IMR-90 (cell line): ENCODE measurements around the gene LRSAM1. TPM values are rescaled to one million over a fixed set of nuclear protein-coding genes. Genes with fewer than 3 reads are reported as not detected.

Source experiments
- ATAC-seq: fragments of 200-7000 bp; cut with Tn5 transposase; 2 replicates; pipeline ENCODE4 v1.9.1; 2020; ENCODE audit warnings: low read depth, mild to moderate bottlenecking, moderate library complexity
- BruUV-seq: library from RNA; stranded (reverse); fragments of 400-500 nt; replicated peaks from 2 replicates; lab custom pipeline; 2021; lab: Mats Ljungman, UMichigan
- CTCF ChIA-PET: fragments of 300-600 bp; formaldehyde crosslinking; extraction: SDS; loops from one replicate; lab custom pipeline; 2021; ENCODE audit warnings: antibody characterized with exemption; lab: Yijun Ruan, JAX
- POLR2A ChIA-PET: fragments of 300-600 bp; sonication (Branson Sonifier 250); formaldehyde crosslinking; loops from one replicate; lab custom pipeline; 2022; ENCODE audit warnings: antibody characterized with exemption; ENCODE audit not compliant: unreplicated experiment; lab: Charles Lee
- DNase-seq: peaks from one replicate; pipeline ENCODE4 v3.0.0; 2013
- H2AFZ ChIP-seq: replicated peaks from 2 replicates; pipeline ENCODE3; 2013; ENCODE audit warnings: low read length, mild to moderate bottlenecking; ENCODE audit not compliant: poor library complexity
- H2AK5ac ChIP-seq: 2 replicates; pipeline ENCODE4 v1.6.1; 2013; ENCODE audit warnings: low read depth, low read length, inconsistent platforms
- H2AK9ac ChIP-seq: replicated peaks from 2 replicates; pipeline ENCODE3; 2013; ENCODE audit warnings: mild to moderate bottlenecking, low read depth, low read length, moderate library complexity; ENCODE audit not compliant: poor library complexity
- H2BK120ac ChIP-seq: 2 replicates; pipeline ENCODE4 v1.6.1; 2013; ENCODE audit warnings: low read depth, low read length, inconsistent platforms
- H2BK15ac ChIP-seq: 3 replicates; pipeline ENCODE4 v1.6.1; 2013; ENCODE audit warnings: low read depth, low read length, inconsistent platforms
- H2BK20ac ChIP-seq: 2 replicates; pipeline ENCODE4 v1.6.1; 2013; ENCODE audit warnings: low read depth, mild to moderate bottlenecking, inconsistent platforms, low read length, moderate library complexity
- H2BK5ac ChIP-seq: 2 replicates; pipeline ENCODE4 v1.6.1; 2013; ENCODE audit warnings: mild to moderate bottlenecking, low read depth, low read length, inconsistent platforms; ENCODE audit not compliant: poor library complexity, severe bottlenecking
- H3K14ac ChIP-seq: replicated peaks from 2 replicates; pipeline ENCODE4 v1.6.1; 2013; ENCODE audit warnings: low read depth, low read length, inconsistent platforms
- H3K18ac ChIP-seq: 2 replicates; pipeline ENCODE4 v1.6.1; 2013; ENCODE audit warnings: low read depth, low read length, control low read depth
- H3K23ac ChIP-seq: 2 replicates; pipeline ENCODE4 v1.6.1; 2013; ENCODE audit warnings: low read depth, low read length, inconsistent platforms
- H3K27ac ChIP-seq: 2 replicates; pipeline ENCODE4 v1.5.1; 2013; ENCODE audit warnings: mild to moderate bottlenecking, control low read depth, low read length; ENCODE audit not compliant: insufficient read depth
- H3K27me3 ChIP-seq: 2 replicates; pipeline ENCODE4 v1.6.1; 2013; ENCODE audit warnings: low read length; ENCODE audit not compliant: control insufficient read depth, insufficient read depth
- H3K36me3 ChIP-seq: 2 replicates; pipeline ENCODE4 v1.6.1; 2013; ENCODE audit warnings: low read length, mixed read lengths; ENCODE audit not compliant: control insufficient read depth, insufficient read depth
- H3K4ac ChIP-seq: 2 replicates; pipeline ENCODE4 v1.6.1; 2013; ENCODE audit warnings: low read depth, low read length, inconsistent platforms
- H3K4me1 ChIP-seq: 2 replicates; pipeline ENCODE4 v1.6.1; 2013; ENCODE audit warnings: low read length, mixed read lengths; ENCODE audit not compliant: control insufficient read depth, insufficient read depth
- H3K4me2 ChIP-seq: 2 replicates; pipeline ENCODE4 v1.6.1; 2013; ENCODE audit warnings: low read depth, mild to moderate bottlenecking, control low read depth, low read length, moderate library complexity
- H3K4me3 ChIP-seq: 2 replicates; pipeline ENCODE4 v1.5.1; 2013; ENCODE audit warnings: low read depth, mild to moderate bottlenecking, control low read depth, low read length, moderate library complexity; ENCODE audit not compliant: insufficient read depth
- H3K56ac ChIP-seq: 2 replicates; pipeline ENCODE4 v1.6.1; 2013; ENCODE audit warnings: low read length, inconsistent platforms; ENCODE audit not compliant: insufficient read depth; ENCODE audit errors: extremely low read depth
- H3K79me1 ChIP-seq, 2 experiments: 2 replicates each; pipeline ENCODE4 v1.6.1; 2013; ENCODE audit warnings: low read length in 2 of 2, inconsistent platforms in 1 of 2, low read depth in 1 of 2
- H3K9ac ChIP-seq: 2 replicates; pipeline ENCODE4 v1.6.1; 2013; ENCODE audit warnings: low read depth, low read length, control low read depth
- H3K9me1 ChIP-seq: 2 replicates; pipeline ENCODE4 v1.6.1; 2013; ENCODE audit warnings: low read length, inconsistent platforms; ENCODE audit not compliant: insufficient read depth
- H3K9me3 ChIP-seq: 2 replicates; pipeline ENCODE4 v1.6.1; 2013; ENCODE audit warnings: low read length; ENCODE audit not compliant: control insufficient read depth, insufficient read depth
- H4K20me1 ChIP-seq: 2 replicates; pipeline ENCODE4 v1.6.1; 2013; ENCODE audit warnings: low read length, inconsistent platforms; ENCODE audit not compliant: insufficient read depth
- H4K5ac ChIP-seq: 2 replicates; pipeline ENCODE4 v1.6.1; 2013; ENCODE audit warnings: mild to moderate bottlenecking, low read depth, low read length, control low read depth
- H4K8ac ChIP-seq, 2 experiments: 2 replicates each; pipeline ENCODE4 v1.6.1; 2013; ENCODE audit warnings: low read depth in 2 of 2, low read length in 2 of 2, control low read depth in 1 of 2, inconsistent platforms in 1 of 2
- H4K91ac ChIP-seq: 2 replicates; pipeline ENCODE4 v1.6.1; 2013; ENCODE audit warnings: low read depth, low read length, inconsistent platforms; ENCODE audit not compliant: insufficient read depth
- BHLHE40 ChIP-seq: fragments of 150-350 bp; IDR thresholded peaks from 2 replicates; pipeline ENCODE4 v1.6.1; 2016; ENCODE audit warnings: mild to moderate bottlenecking, low read depth, low read length
- CEBPB ChIP-seq: IDR thresholded peaks from 2 replicates; pipeline ENCODE4 v1.6.1; 2012; ENCODE audit warnings: low read depth, low read length, improper control_type of control experiment
- CHD1 ChIP-seq: IDR thresholded peaks from 2 replicates; pipeline ENCODE4 v1.6.1; 2012; ENCODE audit warnings: low read depth, low read length, improper control_type of control experiment
- FOS ChIP-seq: fragments of 150-350 bp; IDR thresholded peaks from 2 replicates; pipeline ENCODE4 v1.6.1; 2016; ENCODE audit warnings: low read depth, low read length
- MAFK ChIP-seq: IDR thresholded peaks from 2 replicates; pipeline ENCODE4 v1.6.1; 2012; ENCODE audit warnings: low read depth, low read length, improper control_type of control experiment
- MAZ ChIP-seq: IDR thresholded peaks from 2 replicates; pipeline ENCODE4 v1.6.1; 2012; ENCODE audit warnings: low read depth, mild to moderate bottlenecking, low read length, improper control_type of control experiment, moderate library complexity, borderline replicate concordance
- MXI1 ChIP-seq: IDR thresholded peaks from 2 replicates; pipeline ENCODE4 v1.6.1; 2012; ENCODE audit warnings: low read depth, mild to moderate bottlenecking, low read length, moderate library complexity, borderline replicate concordance
- NFE2L2 ChIP-seq: fragments of 150-350 bp; IDR thresholded peaks from 2 replicates; pipeline ENCODE4 v1.6.1; 2016; ENCODE audit warnings: low read depth, mild to moderate bottlenecking, low read length
- POLR2A ChIP-seq: IDR thresholded peaks from 2 replicates; pipeline ENCODE4 v1.6.1; 2012; ENCODE audit warnings: mild to moderate bottlenecking, low read depth, low read length
- RAD21 ChIP-seq: IDR thresholded peaks from 2 replicates; pipeline ENCODE4 v1.6.1; 2012; ENCODE audit warnings: low read length, improper control_type of control experiment
- RFX5 ChIP-seq: IDR thresholded peaks from 2 replicates; pipeline ENCODE4 v1.8.0; 2012; ENCODE audit warnings: low read depth, mild to moderate bottlenecking, low read length, moderate library complexity
- SMC3 ChIP-seq: fragments of 150-350 bp; IDR thresholded peaks from 2 replicates; pipeline ENCODE4 v1.6.1; 2016; ENCODE audit warnings: low read depth, mild to moderate bottlenecking, antibody characterized with exemption, low read length, moderate library complexity
- WGBS, 2 experiments: methylation state at CpG; one replicate each; pipeline versions ENCODE4 v1.1.5 to v1.1.7; 2013; ENCODE audit warnings: missing lambda C conversion rate in 2 of 2; ENCODE audit not compliant: insufficient read length in 1 of 2; ENCODE audit errors: extremely low coverage in 2 of 2; 5-methylcytosine and 5-hydroxymethylcytosine counted together
- dilution Hi-C: fragments of 300-500 bp; cut with HindIII; formaldehyde crosslinking; loops from one replicate; pipeline ENCODE4 v1.14.3; 2018; ENCODE audit warnings: low sequenced_read_pairs; ENCODE audit not compliant: unreplicated experiment
- in situ Hi-C: fragments of 300-500 bp; cut with MboI; formaldehyde crosslinking; loops from 3 replicates; pipeline ENCODE4 v1.14.3; 2019; ENCODE audit warnings: low sequenced_read_pairs, inconsistent platforms, mixed read lengths
- intact Hi-C: fragments of 100-400 bp; cut with micrococcal nuclease; formaldehyde crosslinking; loops from 2 replicates; pipeline ENCODE4 v1.10.0; 2022
- polyA plus RNA-seq, 3 experiments: library from polyadenylated mRNA; depleted of rRNA; stranded (reverse); fragments of >200 nt; gene quantifications; 2 replicates each; pipeline ENCODE4 v1.2.3, GENCODE V29; 2012; ENCODE audit warnings: low replicate concordance in 1 of 3
- total RNA-seq: library from RNA; depleted of rRNA; stranded (reverse); fragments of >200 nt; gene quantifications from 2 replicates; pipeline ENCODE4 v1.2.3, GENCODE V29; 2012
- TF ChIP-seq, protein P1 (sequence below): fragments of 150-350 bp; IDR thresholded peaks from 2 replicates; pipeline ENCODE4 v1.6.1; 2016; ENCODE audit warnings: low read depth, mild to moderate bottlenecking, low read length, moderate library complexity, borderline replicate concordance
- TF ChIP-seq, protein P2 (sequence below): conservative IDR thresholded peaks from 2 replicates; pipeline ENCODE4 v1.5.1; 2012; ENCODE audit warnings: mild to moderate bottlenecking, low read depth, low read length, improper control_type of control experiment
- TF ChIP-seq, protein P3 (sequence below): fragments of 150-350 bp; IDR thresholded peaks from 2 replicates; pipeline ENCODE4 v1.6.1; 2017; ENCODE audit warnings: mild to moderate bottlenecking, antibody characterized with exemption, low read length, low read depth

LRSAM1 gene
- total and polyA plus RNA-seq, 2 of the 4 experiments (the other 2 are of a cell fraction), result 3.0 to 9.3 TPM

DNA sequence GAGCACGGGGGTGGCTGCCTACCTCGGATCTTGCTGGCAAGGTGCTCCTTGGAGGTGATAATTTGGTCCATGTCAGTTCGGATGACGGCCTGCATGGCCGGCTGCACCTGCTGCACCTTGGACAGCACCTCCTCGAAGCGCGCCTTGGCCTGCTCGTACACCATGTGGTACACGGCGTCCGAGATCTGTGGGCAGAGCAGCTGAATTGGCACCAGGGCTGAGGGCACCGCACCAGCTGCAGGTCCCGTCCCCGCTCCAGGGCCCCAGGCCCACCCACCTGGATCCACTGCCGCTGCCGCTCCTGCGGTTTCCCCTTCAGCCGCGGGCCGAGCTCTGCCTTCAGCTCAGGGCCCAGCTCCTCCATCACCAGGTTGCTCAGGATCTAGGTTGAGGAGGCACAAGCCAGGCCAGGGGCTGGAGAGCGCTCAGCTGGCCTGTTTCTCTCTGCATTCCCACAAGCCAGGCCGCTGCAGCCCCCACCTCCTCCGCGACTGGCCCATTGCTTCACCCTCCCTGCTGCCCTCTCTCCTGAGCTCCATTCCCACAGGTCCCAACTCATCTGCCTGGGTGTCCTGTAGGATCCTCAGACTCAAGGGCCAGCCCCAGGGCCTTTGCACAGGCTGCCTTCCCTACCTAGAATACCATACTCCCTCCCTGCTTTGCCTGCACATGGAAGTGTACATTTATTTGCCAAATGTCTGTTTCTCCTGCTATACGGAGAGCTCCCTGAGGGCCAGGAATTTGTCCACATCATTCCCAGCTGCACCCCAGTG lies 65.7 kb downstream of the LRSAM1 start:
- H3K4me3 ChIP-seq, result no peak overlapping the region
- H3K9me1 ChIP-seq, result peaks cover 27% of the 10 kb centered on the region
- H4K20me1 ChIP-seq, result peaks cover 4% of the 10 kb centered on the region
- peak overlapping the region; percentile 13; the same call in 1 of the 2 replicates for H3K27ac ChIP-seq
- 87% methylated on average over 18 of the region's 26 CpGs; no CpG with 5 or more reads in 1 of the 2 experiments for WGBS, 2 experiments
- no peak overlapping the region for H2BK15ac ChIP-seq
- no peak overlapping the region for H3K14ac ChIP-seq
- no peak overlapping the region; the same call in 1 of the 2 replicates for H4K91ac ChIP-seq
- dilution Hi-C loops, result no loop called here
- H3K4me2 ChIP-seq, result no peak overlapping the region
- H3K4ac ChIP-seq, result peak overlapping the region; percentile 54
- no peak overlapping the region; the same call in 1 of the 2 replicates for H3K23ac ChIP-seq
- DNase-seq, result no peak
- peak overlapping the region; percentile 53 for H2BK5ac ChIP-seq
- intact Hi-C loops, result no loop called here
- peak overlapping the region; percentile 44 for H2AK9ac ChIP-seq
- peak overlapping the region in 1 of 2 experiments; percentile 5; a peak in 1 of 4 replicates for H4K8ac ChIP-seq
- H3K79me1 ChIP-seq, result peaks cover 24 to 76% of the 10 kb centered on the region in 2 experiments
- no peak for ATAC-seq
- no peak overlapping the region for H3K9ac ChIP-seq
- H2AFZ ChIP-seq, result peak overlapping the region; percentile 44
- H2AK5ac ChIP-seq, result peak overlapping the region; percentile 95
- POLR2A ChIA-PET, result no interaction called here
- H2BK120ac ChIP-seq, result peak overlapping the region; percentile 32; the same call in 1 of the 2 replicates
- H3K9me3 ChIP-seq, result no peaks in the 10 kb centered on the region
- no peak overlapping the region for H4K5ac ChIP-seq
- peaks cover 66% of the 10 kb centered on the region for H3K36me3 ChIP-seq
- no peak overlapping the region for H3K18ac ChIP-seq
- H2BK20ac ChIP-seq, result no peak overlapping the region
- H3K27me3 ChIP-seq, result no peaks in the 10 kb centered on the region
- CTCF ChIA-PET, result interaction anchor here (0.8 to 1.0 kb wide), 2 partner anchors 9 to 58 kb away, joined by 3 read pairs; no protein-coding TSS in a partner anchor
- H3K4me1 ChIP-seq, result peaks cover 22% of the 10 kb centered on the region
- BruUV-seq, result no TSS peak
- no peak overlapping the region for H3K56ac ChIP-seq
- in situ Hi-C loops, result no loop called here
- TF ChIP-seq SMC3, result no peak
- TF ChIP-seq MAFK, result no peak
- no peak for TF ChIP-seq CHD1
- TF ChIP-seq MXI1, result no peak
- TF ChIP-seq FOS, result no peak
- TF ChIP-seq POLR2A, result no peak
- TF ChIP-seq RAD21, result no peak
- no peak for TF ChIP-seq CEBPB
- no peak for TF ChIP-seq BHLHE40
- TF ChIP-seq MAZ, result no peak
- TF ChIP-seq, protein P1, sequence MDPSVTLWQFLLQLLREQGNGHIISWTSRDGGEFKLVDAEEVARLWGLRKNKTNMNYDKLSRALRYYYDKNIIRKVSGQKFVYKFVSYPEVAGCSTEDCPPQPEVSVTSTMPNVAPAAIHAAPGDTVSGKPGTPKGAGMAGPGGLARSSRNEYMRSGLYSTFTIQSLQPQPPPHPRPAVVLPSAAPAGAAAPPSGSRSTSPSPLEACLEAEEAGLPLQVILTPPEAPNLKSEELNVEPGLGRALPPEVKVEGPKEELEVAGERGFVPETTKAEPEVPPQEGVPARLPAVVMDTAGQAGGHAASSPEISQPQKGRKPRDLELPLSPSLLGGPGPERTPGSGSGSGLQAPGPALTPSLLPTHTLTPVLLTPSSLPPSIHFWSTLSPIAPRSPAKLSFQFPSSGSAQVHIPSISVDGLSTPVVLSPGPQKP, result no peak
- TF ChIP-seq, protein P2, sequence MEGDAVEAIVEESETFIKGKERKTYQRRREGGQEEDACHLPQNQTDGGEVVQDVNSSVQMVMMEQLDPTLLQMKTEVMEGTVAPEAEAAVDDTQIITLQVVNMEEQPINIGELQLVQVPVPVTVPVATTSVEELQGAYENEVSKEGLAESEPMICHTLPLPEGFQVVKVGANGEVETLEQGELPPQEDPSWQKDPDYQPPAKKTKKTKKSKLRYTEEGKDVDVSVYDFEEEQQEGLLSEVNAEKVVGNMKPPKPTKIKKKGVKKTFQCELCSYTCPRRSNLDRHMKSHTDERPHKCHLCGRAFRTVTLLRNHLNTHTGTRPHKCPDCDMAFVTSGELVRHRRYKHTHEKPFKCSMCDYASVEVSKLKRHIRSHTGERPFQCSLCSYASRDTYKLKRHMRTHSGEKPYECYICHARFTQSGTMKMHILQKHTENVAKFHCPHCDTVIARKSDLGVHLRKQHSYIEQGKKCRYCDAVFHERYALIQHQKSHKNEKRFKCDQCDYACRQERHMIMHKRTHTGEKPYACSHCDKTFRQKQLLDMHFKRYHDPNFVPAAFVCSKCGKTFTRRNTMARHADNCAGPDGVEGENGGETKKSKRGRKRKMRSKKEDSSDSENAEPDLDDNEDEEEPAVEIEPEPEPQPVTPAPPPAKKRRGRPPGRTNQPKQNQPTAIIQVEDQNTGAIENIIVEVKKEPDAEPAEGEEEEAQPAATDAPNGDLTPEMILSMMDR, result no peak
- TF ChIP-seq NFE2L2, result no peak
- TF ChIP-seq, protein P3, sequence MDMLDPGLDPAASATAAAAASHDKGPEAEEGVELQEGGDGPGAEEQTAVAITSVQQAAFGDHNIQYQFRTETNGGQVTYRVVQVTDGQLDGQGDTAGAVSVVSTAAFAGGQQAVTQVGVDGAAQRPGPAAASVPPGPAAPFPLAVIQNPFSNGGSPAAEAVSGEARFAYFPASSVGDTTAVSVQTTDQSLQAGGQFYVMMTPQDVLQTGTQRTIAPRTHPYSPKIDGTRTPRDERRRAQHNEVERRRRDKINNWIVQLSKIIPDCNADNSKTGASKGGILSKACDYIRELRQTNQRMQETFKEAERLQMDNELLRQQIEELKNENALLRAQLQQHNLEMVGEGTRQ, result no peak
- TF ChIP-seq RFX5, result no peak
